ENCODE measurements around the gene ZC3H12D.
"Not testable (repeated sequence)": the region's sequence is repeated elsewhere in the genome, so short reads cannot be mapped to it uniquely, and the experiment has no call there.

ZC3H12D gene

DNA sequence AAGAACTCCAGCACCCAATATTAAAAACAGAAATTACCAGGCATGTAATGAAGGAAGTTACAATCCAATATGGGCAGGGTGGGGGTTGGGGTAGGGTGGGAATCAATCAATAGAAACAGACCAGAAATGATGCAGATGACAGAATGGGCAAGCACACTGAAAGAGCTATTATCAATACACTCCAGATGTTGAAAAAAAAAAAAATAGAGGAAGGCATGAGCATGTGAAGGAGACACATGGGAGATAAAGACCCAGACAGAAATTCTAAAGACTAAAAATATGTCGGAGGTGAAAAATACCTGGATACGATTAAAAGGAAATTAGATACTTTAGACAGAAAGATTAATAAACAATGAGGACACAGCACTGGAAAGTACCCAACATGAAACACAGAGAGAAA lies 19.1 kb upstream of the ZC3H12D start:
- TF ChIP-seq, protein P1, sequence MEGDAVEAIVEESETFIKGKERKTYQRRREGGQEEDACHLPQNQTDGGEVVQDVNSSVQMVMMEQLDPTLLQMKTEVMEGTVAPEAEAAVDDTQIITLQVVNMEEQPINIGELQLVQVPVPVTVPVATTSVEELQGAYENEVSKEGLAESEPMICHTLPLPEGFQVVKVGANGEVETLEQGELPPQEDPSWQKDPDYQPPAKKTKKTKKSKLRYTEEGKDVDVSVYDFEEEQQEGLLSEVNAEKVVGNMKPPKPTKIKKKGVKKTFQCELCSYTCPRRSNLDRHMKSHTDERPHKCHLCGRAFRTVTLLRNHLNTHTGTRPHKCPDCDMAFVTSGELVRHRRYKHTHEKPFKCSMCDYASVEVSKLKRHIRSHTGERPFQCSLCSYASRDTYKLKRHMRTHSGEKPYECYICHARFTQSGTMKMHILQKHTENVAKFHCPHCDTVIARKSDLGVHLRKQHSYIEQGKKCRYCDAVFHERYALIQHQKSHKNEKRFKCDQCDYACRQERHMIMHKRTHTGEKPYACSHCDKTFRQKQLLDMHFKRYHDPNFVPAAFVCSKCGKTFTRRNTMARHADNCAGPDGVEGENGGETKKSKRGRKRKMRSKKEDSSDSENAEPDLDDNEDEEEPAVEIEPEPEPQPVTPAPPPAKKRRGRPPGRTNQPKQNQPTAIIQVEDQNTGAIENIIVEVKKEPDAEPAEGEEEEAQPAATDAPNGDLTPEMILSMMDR (conservative IDR thresholded peaks at IDR 0.05; ENCODE audit: low read depth, low read length), result no peak
- no peak overlapping the region for H3K4me3 ChIP-seq (ENCODE audit: low read length)
- DNase-seq (ENCODE audit: low read depth), result no peak

DNA sequence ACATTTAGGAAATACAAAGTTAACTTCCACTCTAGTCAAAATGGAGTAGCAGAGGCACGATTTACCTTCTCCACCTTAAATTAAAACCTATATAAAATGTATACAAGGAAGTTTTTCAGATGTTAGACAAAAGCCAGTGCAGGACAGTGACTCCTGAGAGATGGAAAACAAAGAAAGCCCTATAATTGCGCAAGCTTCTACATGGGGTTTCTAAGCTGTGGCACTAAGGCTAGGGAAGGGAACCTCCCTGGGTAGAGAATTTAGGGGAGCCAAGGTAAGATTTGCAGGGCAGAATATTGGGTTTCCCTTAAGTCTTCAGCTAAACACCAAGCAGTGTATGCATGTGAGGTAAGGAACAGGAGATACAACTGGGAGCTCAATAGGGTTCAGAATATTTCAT lies 18.5 kb upstream of the ZC3H12D start:
- TF ChIP-seq, protein P1 (conservative IDR thresholded peaks at IDR 0.05; ENCODE audit: low read depth, low read length), result no peak
- no peak overlapping the region for H3K4me3 ChIP-seq (ENCODE audit: low read length)
- no peak for DNase-seq (ENCODE audit: low read depth)

DNA sequence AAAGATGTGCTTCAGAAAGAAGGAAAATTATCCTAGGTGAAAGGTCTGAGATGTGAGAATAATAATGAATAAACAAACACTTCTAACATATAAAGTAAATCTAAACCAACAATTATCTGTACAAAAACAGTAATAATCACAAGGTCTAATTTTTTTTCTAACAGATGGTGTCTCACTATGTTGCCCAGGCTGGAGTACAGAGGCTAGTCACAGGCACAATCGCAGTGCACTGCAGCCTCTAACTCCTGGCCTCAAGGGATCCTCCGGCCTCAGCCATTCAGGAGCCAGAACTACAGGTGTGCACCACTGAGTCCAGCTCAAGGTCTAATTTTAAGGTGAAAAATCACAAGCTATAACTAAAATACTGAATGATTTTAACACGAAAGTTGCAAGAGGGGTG lies 17.0 kb upstream of the ZC3H12D start:
- no peak overlapping the region for H3K4me3 ChIP-seq (ENCODE audit: low read length)
- TF ChIP-seq, protein P1 (conservative IDR thresholded peaks at IDR 0.05; ENCODE audit: low read depth, low read length), result no peak
- DNase-seq (ENCODE audit: low read depth), result no peak

DNA sequence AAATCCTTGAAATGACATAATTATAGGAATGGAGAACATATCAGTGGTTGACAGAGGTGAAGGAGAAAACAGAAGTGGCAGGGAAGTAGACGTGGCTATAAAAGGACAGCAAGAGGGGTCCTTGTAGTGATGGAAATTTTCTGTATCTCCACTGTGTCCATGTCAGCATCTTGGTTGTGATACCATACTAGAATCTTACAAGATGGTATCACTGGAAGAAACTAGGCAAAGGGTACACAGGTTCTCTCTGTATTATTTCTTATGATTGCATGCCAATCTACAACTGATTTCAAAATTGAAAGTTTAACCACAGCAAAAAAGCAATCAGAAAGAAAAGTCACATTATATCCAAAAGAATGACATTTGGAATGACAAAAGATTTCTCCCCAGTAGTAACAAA lies 16.4 kb upstream of the ZC3H12D start:
- TF ChIP-seq, protein P1 (conservative IDR thresholded peaks at IDR 0.05; ENCODE audit: low read depth, low read length), result no peak
- no peak for DNase-seq (ENCODE audit: low read depth)
- H3K4me3 ChIP-seq (ENCODE audit: low read length), result no peak overlapping the region

DNA sequence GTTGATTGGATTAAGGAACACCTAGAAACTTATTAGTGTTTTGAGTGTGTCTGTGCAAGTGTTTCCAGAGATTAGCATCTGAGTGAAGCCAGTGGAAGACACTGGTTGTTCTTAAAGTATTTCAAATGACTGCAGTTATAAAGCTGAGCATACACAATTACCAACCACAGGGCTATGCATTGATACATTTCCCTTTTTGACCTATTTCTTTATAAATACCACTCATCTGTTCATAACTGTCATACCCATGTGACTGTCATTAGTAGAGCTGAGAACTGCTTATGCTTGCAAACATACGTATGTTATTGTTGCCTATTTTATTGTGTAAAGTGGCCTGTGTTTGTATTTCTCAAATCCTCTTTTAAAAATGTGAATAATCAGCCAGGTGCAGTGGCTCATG lies 15.3 kb upstream of the ZC3H12D start:
- TF ChIP-seq, protein P1 (conservative IDR thresholded peaks at IDR 0.05; ENCODE audit: low read depth, low read length), result no peak
- no peak overlapping the region for H3K4me3 ChIP-seq (ENCODE audit: low read length)
- DNase-seq (ENCODE audit: low read depth), result peak; percentile 43

DNA sequence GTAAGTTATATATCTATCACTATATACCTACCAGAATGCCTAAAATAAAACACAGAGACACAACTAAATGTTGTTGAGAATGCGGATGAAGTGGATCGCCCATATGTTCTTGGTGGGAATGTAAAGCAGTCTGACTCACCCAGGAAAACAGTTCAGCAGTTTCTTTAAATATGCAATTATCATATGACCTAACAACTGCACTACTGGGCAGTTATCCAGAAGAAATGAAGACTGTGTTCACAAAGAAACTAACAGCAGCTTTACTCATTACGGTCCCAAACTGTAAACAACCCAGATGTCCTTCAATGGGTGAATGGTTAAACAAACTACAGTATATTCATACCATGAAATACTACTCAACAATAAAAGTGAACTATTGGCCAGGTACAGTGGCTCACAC lies 14.3 kb upstream of the ZC3H12D start:
- peak; percentile 90 for DNase-seq (ENCODE audit: low read depth)
- H3K4me3 ChIP-seq (ENCODE audit: low read length), result no peak overlapping the region
- TF ChIP-seq, protein P1 (conservative IDR thresholded peaks at IDR 0.05; ENCODE audit: low read depth, low read length), result no peak

DNA sequence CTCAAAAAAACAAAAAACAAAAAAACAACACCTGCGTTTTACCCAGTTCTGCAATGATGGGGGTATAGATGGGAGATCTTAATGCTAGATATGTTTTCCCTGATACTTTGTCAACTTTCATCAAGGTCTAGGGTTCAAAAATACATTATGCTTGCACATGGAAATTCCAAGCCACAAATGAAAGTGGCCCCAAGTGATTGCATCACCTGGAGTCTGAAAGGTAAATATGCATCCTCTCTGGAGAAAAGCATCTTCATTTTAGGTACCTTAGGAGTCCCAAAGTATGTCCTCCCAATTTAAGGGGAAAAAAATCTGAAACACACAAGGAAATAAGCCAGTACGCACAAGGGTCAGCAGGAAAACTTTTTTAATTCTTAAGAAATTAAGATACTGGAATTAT lies 12.6 kb upstream of the ZC3H12D start:
- no peak overlapping the region for H3K4me3 ChIP-seq (ENCODE audit: low read length)
- TF ChIP-seq, protein P1 (conservative IDR thresholded peaks at IDR 0.05; ENCODE audit: low read depth, low read length), result no peak
- no peak for DNase-seq (ENCODE audit: low read depth)

DNA sequence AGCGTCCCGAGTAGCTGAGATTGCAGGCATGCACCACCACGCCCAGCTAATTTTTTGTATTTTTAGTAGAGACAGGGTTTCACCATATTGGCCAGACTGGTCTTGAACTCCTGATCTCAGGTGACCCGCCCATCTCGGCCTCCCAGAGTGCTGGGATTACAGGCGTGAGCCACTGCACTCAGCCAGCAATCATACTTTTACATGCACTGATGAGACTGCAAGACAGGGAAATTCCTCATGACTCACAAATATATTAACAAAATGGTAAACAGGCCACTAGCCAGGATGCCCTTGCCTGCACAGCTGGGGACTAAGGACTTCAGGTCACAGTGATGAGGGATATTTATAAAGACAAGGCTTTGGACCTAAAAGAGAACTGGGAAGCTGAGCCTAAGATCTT lies 11.8 kb upstream of the ZC3H12D start:
- not testable (repeated sequence) for DNase-seq (ENCODE audit: low read depth); H3K4me3 ChIP-seq (ENCODE audit: low read length)

DNA sequence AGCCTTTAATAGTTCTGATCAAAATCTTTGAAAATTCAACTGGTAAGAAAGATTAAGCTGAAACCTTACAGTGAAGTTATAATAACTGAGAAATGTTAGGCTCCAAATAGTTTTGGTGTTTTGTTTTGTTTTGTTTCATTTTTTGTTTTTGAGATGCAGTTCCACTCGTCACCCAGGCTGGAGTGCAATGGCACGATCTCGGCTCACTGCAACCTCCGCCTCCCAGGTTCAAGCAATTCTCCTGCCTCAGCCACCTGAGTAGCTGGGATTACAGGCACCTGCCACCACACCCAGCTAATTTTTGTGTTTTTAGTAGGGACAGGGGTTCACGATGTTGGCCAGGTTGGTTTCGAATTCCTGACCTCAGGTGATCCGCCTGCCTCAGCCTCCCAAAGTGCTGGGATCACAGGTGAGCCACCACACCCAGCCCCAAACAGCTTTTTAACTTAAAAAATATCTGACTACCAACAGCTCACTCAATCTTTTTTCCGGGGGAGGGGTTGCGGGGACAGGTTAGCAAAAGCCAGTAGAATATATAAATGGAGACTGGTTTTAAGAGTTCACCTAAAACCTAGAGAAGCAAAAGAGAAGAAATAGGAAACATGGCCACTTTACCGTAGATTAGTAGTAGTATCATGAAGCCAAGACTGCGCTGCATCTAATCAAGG lies 10.7 kb upstream of the ZC3H12D start:
- not testable (repeated sequence) for DNase-seq (ENCODE audit: low read depth); H3K4me3 ChIP-seq (ENCODE audit: low read length)

DNA sequence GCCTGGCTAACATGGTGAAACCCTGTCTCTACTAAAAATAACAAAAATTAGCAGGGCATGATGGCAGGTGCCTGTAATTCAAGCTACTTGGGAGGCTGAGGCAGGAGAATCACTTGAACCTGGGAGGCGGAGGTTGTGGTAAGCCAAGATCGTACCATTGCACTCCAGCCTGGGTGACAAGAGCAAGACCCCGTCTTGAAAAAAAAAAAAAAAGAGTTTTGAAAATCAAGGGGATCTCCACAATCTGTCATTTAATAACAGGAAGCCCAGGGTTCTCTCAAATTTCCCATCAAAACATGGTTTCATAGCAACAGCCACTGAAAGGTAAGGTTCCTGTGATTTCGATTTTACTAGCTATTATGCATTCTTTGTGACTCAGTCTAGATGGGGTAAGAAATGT lies 10.0 kb upstream of the ZC3H12D start:
- DNase-seq (ENCODE audit: low read depth); H3K4me3 ChIP-seq (ENCODE audit: low read length): not testable (repeated sequence)

All from retinal pigment epithelial cell (primary cell).